ENCODE measurements around the gene PCDHB14. TPM values are rescaled to one million over a fixed set of nuclear protein-coding genes. Genes with fewer than 3 reads are reported as not detected.

Gene PCDHB14
- total RNA-seq, 4 donors from 2014 or later = 6.6 to 13.0 (median 10.3) TPM

DNA sequence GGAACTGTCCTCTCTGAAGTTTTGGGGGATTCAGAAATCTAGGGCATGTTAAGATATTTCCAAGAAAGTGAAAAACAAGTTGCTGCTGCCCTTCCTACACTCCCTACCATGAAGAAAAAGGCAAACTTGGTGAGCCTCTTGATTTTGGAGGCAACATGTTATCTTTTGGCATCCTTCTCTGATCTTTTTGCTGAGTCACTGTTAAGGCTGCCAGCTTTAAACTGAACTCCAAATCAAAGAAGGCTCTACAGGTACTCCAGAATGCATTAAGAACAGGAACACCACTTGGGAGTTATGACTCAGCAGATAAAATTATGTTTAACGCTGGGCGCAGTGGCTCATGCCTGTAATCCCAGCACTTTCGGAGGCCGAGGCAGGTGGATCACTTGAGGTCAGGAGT is 46.1 kb downstream of the PCDHB14 start:
- Histone ChIP-seq H3K9me3 (peaks cover 22 to 100% (median 61%) of the 10 kb centered on the region in 4 donors), H3K27me3 (no peaks in the 10 kb centered on the region), H3K4me1 (no peaks in the 10 kb centered on the region), H3K4me3 (no peak overlapping the region), H3K27ac (no peak overlapping the region), H3K36me3 (peaks cover 0 to 93% (median 0%) of the 10 kb centered on the region in 3 donors)
- TF ChIP-seq, protein P1, sequence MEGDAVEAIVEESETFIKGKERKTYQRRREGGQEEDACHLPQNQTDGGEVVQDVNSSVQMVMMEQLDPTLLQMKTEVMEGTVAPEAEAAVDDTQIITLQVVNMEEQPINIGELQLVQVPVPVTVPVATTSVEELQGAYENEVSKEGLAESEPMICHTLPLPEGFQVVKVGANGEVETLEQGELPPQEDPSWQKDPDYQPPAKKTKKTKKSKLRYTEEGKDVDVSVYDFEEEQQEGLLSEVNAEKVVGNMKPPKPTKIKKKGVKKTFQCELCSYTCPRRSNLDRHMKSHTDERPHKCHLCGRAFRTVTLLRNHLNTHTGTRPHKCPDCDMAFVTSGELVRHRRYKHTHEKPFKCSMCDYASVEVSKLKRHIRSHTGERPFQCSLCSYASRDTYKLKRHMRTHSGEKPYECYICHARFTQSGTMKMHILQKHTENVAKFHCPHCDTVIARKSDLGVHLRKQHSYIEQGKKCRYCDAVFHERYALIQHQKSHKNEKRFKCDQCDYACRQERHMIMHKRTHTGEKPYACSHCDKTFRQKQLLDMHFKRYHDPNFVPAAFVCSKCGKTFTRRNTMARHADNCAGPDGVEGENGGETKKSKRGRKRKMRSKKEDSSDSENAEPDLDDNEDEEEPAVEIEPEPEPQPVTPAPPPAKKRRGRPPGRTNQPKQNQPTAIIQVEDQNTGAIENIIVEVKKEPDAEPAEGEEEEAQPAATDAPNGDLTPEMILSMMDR (IDR thresholded peaks at IDR 0.05) = no peak
- TF ChIP-seq EP300 (IDR thresholded peaks at IDR 0.05) = no peak
- no peak for TF ChIP-seq POLR2A (IDR thresholded peaks at IDR 0.05)
- DNase-seq (ENCODE audit: low spot score in 2 of 2) = no peak
- 97 to 99% methylated on average over 4 of the region's 4 CpGs for WGBS, 2 donors

DNA sequence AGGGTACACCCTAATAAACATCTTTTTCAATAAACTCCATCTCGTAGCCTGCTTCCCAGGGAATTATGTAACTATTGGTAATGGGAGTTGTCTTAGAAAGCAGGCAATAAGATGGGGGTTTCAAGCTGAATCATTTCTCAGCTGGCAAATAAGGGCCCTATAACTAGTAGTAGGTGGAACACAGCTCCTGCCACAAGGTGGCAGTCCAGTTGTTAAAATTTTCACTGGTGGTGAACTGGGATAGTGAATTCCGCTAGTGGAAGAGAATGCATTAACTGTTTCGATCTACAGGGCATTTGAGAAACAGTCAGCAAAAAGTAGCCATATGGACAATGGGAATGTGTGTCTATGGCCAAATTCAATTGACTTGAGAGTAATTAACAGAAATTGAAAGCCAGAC is 49.8 kb downstream of the PCDHB14 start:
- TF ChIP-seq EP300 (IDR thresholded peaks at IDR 0.05) = no peak
- TF ChIP-seq POLR2A (IDR thresholded peaks at IDR 0.05) = no peak
- TF ChIP-seq, protein P1 (IDR thresholded peaks at IDR 0.05) = no peak
- WGBS, 2 donors = 51 to 60% methylated on average over 3 of the region's 3 CpGs
- Histone ChIP-seq H3K36me3 (peaks cover 0 to 84% (median 0%) of the 10 kb centered on the region in 3 donors), H3K27ac (no peak overlapping the region), H3K27me3 (no peaks in the 10 kb centered on the region), H3K4me1 (no peaks in the 10 kb centered on the region), H3K9me3 (peaks cover 11 to 100% (median 55%) of the 10 kb centered on the region in 4 donors), H3K4me3 (no peak overlapping the region)
- DNase-seq (ENCODE audit: low spot score in 2 of 2) = no peak

Other genes starting within 250 kb of the PCDHB14 start
- under 1 TPM in 1 of 4 donors, not detected in 3; 0.21 TPM for gene PCDHB1, start 172.0 kb upstream of the PCDHB14 start, total RNA-seq
- gene PCDHB2, start 128.7 kb upstream of the PCDHB14 start, total RNA-seq = 1 to 10 TPM; 1.7 to 7.5 (median 4.6) TPM
- 1 to 10 TPM; 3.9 to 7.4 (median 4.9) TPM for gene PCDHB3, start 122.9 kb upstream of the PCDHB14 start, total RNA-seq
- gene PCDHB4, start 101.5 kb upstream of the PCDHB14 start, total RNA-seq = 10 to 100 TPM in 3 of 4 donors, 1 to 10 TPM in 1; 7.3 to 19.8 (median 14.8) TPM
- gene PCDHB5, start 88.1 kb upstream of the PCDHB14 start, total RNA-seq = 10 to 100 TPM in 2 of 4 donors, 1 to 10 TPM in 2; 5.9 to 15.5 (median 9.6) TPM
- gene PCDHB6, start 73.3 kb upstream of the PCDHB14 start, total RNA-seq = 1 to 10 TPM; 1.8 to 3.7 (median 2.4) TPM
- 1 to 10 TPM; 4.4 to 7.1 (median 5.5) TPM for gene PCDHB7, start 50.7 kb upstream of the PCDHB14 start, total RNA-seq
- 1 to 10 TPM; 1.0 to 4.2 (median 3.5) TPM for gene PCDHB8, start 45.6 kb upstream of the PCDHB14 start, total RNA-seq
- gene PCDHB16, start 41.0 kb upstream of the PCDHB14 start, total RNA-seq = 10 to 100 TPM in 3 of 4 donors, 1 to 10 TPM in 1; 9.2 to 17.7 (median 14.6) TPM
- 1 to 10 TPM; 4.6 to 9.2 (median 7.4) TPM for gene PCDHB9, start 36.2 kb upstream of the PCDHB14 start, total RNA-seq
- gene PCDHB10, start 31.0 kb upstream of the PCDHB14 start, total RNA-seq = 10 to 100 TPM in 1 of 4 donors, 1 to 10 TPM in 3; 4.8 to 10.4 (median 5.6) TPM
- 1 to 10 TPM; 6.9 to 8.6 (median 7.6) TPM for gene PCDHB11, start 23.7 kb upstream of the PCDHB14 start, total RNA-seq
- 10 to 100 TPM in 3 of 4 donors, 1 to 10 TPM in 1; 5.7 to 12.6 (median 12.2) TPM for gene PCDHB12, start 14.6 kb upstream of the PCDHB14 start, total RNA-seq
- 1 to 10 TPM; 8.2 to 9.8 (median 9.2) TPM for gene PCDHB13, start 9.4 kb upstream of the PCDHB14 start, total RNA-seq
- gene PCDHB15, start 22.1 kb downstream of the PCDHB14 start, total RNA-seq = 1 to 10 TPM; 5.4 to 7.6 (median 6.4) TPM
- 1 to 10 TPM in 1 of 4 donors, under 1 TPM in 1, not detected in 2; 0.42 to 4.8 TPM for gene SLC25A2, start 80.7 kb downstream of the PCDHB14 start, total RNA-seq
- gene TAF7, start 97.4 kb downstream of the PCDHB14 start, total RNA-seq = 10 to 100 TPM; 49.5 to 80.0 (median 59.5) TPM
- 1 to 10 TPM in 3 of 4 donors, under 1 TPM in 1; 0.90 to 2.5 (median 1.8) TPM for gene PCDHGA1, start 107.2 kb downstream of the PCDHB14 start, total RNA-seq
- 10 to 100 TPM in 3 of 4 donors, 1 to 10 TPM in 1; 9.6 to 20.4 (median 12.7) TPM for gene PCDHGA2, start 115.4 kb downstream of the PCDHB14 start, total RNA-seq
- 10 to 100 TPM in 1 of 4 donors, 1 to 10 TPM in 3; 6.5 to 10.5 (median 8.7) TPM for gene PCDHGA3, start 120.5 kb downstream of the PCDHB14 start, total RNA-seq
- 1 to 10 TPM; 4.3 to 8.4 (median 6.8) TPM for gene PCDHGB1, start 126.8 kb downstream of the PCDHB14 start, total RNA-seq
- gene PCDHGA4, start 131.7 kb downstream of the PCDHB14 start, total RNA-seq = 10 to 100 TPM in 2 of 4 donors, 1 to 10 TPM in 2; 5.1 to 13.5 (median 9.2) TPM
- gene PCDHGB2, start 136.7 kb downstream of the PCDHB14 start, total RNA-seq = 10 to 100 TPM in 2 of 4 donors, 1 to 10 TPM in 2; 9.2 to 14.0 (median 10.4) TPM
- gene PCDHGA5, start 140.8 kb downstream of the PCDHB14 start, total RNA-seq = 10 to 100 TPM in 3 of 4 donors, 1 to 10 TPM in 1; 8.2 to 13.2 (median 12.1) TPM
- 10 to 100 TPM in 2 of 4 donors, 1 to 10 TPM in 2; 7.8 to 12.4 (median 10.1) TPM for gene PCDHGB3, start 146.9 kb downstream of the PCDHB14 start, total RNA-seq
- gene PCDHGA6, start 150.5 kb downstream of the PCDHB14 start, total RNA-seq = 10 to 100 TPM in 2 of 4 donors, 1 to 10 TPM in 2; 7.4 to 12.3 (median 10.1) TPM
- 10 to 100 TPM in 1 of 4 donors, 1 to 10 TPM in 3; 7.6 to 12.2 (median 9.2) TPM for gene PCDHGA7, start 159.4 kb downstream of the PCDHB14 start, total RNA-seq
- 10 to 100 TPM in 3 of 4 donors, 1 to 10 TPM in 1; 9.3 to 12.3 (median 11.1) TPM for gene PCDHGB4, start 164.4 kb downstream of the PCDHB14 start, total RNA-seq
- gene PCDHGA8, start 169.3 kb downstream of the PCDHB14 start, total RNA-seq = 1 to 10 TPM; 5.5 to 9.3 (median 6.6) TPM
- gene PCDHGB5, start 174.6 kb downstream of the PCDHB14 start, total RNA-seq = 10 to 100 TPM in 3 of 4 donors, 1 to 10 TPM in 1; 9.9 to 22.4 (median 16.2) TPM
- gene PCDHGA9, start 179.4 kb downstream of the PCDHB14 start, total RNA-seq = 10 to 100 TPM in 3 of 4 donors, 1 to 10 TPM in 1; 8.4 to 13.8 (median 11.9) TPM
- 10 to 100 TPM in 3 of 4 donors, 1 to 10 TPM in 1; 9.2 to 16.8 (median 13.9) TPM for gene PCDHGB6, start 184.7 kb downstream of the PCDHB14 start, total RNA-seq
- 10 to 100 TPM in 2 of 4 donors, 1 to 10 TPM in 2; 7.6 to 15.0 (median 10.6) TPM for gene PCDHGA10, start 189.6 kb downstream of the PCDHB14 start, total RNA-seq
- gene PCDHGB7, start 194.3 kb downstream of the PCDHB14 start, total RNA-seq = 10 to 100 TPM; 14.6 to 19.2 (median 18.0) TPM
- gene PCDHGA11, start 197.7 kb downstream of the PCDHB14 start, total RNA-seq = 1 to 10 TPM; 8.3 to 9.3 (median 8.9) TPM
- 10 to 100 TPM in 2 of 4 donors, 1 to 10 TPM in 2; 7.9 to 19.8 (median 10.1) TPM for gene PCDHGA12, start 207.2 kb downstream of the PCDHB14 start, total RNA-seq

All from tibial nerve (tissue), 4 donors.